ENCODE results near the gene VIPR2.

The VIPR2 gene

DNA sequence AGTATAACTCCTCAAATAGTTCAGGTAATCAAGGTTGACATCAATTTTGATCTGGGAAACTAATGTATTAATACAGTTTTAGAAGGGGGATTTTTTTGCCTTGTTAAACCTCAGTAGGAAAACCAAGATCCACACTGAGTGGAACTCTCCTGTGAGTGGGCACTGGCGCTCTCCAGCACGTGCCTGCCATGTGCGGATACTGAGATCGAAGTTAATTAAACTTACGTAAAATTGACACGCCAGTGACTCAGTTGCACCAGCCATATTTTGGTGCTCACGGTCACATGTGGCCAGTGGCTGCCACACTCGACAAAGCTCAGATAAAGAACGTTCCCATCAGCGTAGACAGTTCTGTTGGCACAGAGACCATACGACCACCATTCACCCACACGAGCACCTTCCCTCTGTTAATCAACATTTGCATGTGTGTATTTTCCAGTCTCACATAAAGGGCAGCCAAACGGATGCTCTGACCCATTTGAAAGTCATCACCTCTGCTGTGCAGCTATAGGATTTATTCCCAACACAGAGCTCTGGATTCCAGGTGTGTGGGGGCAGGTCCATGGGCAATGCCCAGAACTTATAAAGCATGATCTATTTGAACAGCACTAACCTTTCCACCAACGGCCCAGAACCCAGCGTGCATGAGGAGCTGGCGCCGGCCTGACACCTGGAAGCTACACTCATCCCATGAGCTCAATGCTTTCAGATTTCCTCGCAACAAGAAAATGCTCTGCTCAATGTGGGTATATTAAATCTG, 77.7 kb downstream of the VIPR2 start:
- no peak for DNase-seq (ENCODE audit: low read depth)

- DNase-seq (ENCODE audit: low read depth) = no peak
These were observed 78.7 kb downstream of the VIPR2 start for GRCh38 chr7:159065852-159066480.

DNA sequence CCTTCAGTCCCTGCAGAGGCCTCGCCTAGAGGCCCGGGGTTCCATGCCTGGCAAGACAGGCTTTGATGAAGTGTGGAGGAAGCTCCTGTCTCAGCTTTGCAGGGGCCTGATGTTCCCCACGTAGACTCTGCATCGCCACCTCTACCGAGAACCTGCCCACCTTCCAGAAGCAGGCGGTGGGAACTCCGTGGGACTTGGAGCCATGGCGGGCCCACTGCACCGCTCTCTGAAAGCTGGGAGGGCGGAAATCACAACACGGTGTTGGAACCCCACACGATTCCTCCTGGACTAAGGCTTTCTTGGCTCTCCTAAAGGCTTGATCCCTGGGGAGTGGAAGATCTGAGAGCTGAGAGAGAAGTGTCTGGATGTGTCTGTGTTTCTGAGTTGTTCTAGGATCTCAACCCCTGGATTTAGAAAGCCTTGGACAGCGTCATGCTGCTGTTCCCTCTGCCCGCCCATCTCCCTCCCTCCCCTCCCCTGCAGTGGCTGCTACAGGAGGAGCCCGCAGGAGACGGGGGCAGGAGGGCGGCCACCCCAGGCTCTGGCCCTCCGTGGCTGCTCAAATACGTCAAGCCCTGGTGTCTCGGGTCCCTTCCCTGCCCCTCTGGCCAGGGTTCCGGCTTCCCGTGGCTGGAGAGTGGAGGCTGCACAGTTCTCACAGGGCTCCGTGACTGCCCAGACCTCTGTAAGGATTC, 79.7 kb downstream of the VIPR2 start:
- no peak for DNase-seq (ENCODE audit: low read depth)

DNA sequence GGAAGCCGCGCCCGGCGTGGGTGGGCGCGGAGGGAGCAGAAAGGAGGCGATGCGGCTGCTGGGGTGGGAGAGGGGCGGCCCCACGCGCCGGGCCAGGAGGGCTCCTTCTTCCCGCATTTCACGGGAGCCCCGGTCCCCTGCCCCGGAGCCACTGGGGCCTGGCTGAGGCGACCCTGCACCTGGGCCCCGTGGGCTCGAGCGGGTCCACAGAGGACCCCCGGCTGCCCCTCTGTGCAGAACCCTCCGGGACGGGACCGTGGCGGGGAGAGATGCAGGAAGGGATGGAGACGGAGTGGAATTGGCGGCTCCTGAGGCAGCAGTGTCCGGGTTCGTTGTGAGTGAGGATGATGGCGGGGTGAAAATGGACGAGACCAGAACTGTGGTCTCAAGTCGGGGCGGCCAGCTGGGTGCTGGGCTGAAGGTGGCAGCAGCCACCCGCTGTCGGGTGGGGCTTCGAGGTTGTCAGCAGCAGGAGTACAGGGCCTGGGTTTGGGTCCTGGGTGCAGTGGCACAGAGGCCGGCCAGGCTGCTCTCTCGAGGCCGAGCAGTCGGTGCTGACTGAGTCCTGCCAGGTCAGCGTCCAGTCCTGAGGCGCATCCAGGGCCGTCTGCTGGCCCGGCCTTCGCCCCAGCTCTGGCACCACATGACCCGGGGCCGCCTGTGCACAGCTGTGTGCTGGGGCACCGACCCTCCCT, 80.4 kb downstream of the VIPR2 start:
- no peak for DNase-seq (ENCODE audit: low read depth)

DNA sequence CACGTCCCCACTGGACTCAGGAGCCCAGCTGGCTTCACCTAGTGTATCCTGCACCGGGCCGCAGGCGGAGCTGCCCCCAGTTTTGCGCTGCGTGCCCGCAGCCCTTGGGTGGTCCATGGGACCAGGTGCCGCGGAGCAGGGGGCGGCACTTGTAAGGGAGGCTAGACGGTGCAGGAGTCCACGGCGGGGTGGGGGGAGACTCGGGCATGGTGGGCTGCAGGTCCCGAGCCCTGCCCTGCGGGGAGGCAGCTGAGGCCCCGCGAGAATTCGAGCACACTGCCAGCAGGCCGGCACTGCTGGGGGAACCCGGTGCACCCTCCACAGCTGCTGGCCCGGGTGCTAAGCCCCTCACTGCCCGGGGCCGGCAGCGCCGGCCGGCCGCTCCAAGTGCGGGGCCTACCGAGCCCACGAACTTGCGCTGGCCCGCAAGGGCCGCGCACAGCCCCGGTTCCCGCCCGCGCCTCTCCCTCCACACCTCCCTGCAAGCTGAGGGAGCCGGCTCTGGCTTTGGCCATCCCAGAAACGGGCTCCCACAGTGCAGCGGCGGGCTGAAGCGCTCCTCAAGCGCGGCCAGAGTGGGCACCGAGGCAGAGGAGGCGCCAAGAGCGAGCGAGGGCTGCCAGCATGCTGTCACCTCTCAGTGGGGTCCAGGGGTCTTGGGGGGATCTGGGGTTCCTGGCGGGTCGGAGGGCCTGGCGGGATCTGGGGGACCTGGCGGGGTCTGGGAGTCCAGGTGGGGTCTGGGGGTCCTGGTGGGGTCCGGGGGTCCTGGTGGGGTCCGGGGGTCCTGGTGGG, 81.4 kb downstream of the VIPR2 start:
- DNase-seq (ENCODE audit: low read depth) = no peak

GRCh38 chr7:159062569-159062968, 82.1 kb downstream of the VIPR2 start:
- no peak for DNase-seq (ENCODE audit: low read depth)

DNA sequence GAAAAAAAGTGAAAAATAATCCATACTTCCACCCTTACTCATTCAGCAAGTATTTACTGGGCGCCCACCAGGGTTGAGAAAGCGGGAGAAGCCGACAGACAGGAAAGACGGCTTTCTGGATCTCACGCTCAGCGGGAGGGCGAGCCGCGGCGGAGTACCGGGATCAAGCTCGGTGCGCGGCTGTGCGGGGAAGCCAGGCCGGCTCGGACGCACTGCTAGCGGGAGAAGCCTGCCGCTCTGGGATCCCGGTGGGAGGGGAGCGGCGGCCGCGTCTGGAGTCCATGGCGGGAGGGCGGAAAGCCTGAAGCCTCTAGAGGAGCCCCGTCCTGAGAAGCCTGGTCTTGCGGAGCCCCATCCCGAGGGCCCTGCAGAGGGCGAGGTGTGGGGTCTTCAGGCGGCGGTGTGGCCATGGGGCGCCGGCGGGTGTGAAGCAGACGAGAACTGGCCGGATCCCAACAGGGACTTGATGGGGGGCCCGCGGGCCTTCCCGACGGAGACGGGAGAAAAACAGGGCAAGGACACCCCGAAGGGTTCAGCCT, 82.9 kb downstream of the VIPR2 start:
- DNase-seq (ENCODE audit: low read depth) = no peak

DNA sequence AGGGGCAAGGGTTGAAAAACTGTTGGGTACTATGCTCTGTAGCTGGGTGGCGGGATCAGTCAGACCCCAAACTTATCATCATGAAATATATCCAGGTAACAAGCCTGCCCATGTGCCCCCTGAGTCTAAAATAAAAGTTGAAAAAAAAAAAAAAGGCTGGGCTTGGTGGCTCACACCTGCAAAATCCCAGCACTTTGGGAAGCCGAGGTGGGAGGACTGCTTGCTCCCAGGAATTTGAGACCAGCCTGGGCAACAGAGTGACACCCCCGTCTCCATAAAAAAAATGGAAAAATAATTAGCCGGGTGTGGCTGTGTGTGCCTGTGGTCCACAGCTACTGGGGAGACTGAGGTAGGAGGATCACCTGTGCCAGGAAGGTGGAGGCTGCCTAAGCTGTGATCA, 83.5 kb downstream of the VIPR2 start:
- DNase-seq (ENCODE audit: low read depth) = no peak

DNA sequence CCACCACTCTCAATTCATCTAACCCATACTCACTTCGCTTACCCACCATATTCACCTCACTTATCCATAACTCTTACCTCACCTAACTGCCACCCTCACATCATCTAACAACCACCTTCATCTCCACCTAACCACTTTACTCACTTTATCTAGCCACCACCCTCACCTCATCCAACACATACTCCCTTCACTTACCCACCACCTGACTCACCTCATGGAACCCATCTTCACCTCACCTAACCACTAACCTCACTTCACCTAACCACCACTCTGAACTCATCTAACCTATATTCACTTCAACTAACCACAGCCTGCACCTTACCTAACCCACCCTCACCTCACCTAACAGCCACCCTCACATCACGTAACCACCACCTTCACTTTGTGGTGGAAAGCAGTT, 84.2 kb downstream of the VIPR2 start:
- DNase-seq (ENCODE audit: low read depth) = no peak

DNA sequence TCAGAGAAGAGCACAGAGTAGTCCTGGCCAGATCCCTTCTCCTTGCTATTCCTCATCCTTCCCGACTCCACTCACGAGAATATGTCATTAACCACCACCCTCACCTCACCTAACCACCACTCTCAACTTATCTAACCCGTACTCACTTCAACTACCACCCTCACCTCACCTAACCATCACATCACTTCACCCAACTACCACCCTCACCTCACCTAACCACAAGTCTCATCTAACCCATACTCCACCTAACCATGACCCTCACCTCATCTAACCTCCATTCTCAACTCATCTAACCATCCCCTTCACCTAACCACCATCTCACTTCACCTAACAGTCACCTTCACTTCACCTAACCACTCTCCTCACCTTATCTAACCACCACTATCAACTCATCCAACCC, 85.0 kb downstream of the VIPR2 start:
- no peak for DNase-seq (ENCODE audit: low read depth)

- DNase-seq (ENCODE audit: low read depth) = no peak
These were observed 87.0 kb downstream of the VIPR2 start for GRCh38 chr7:159057647-159058046.

- DNase-seq (ENCODE audit: low read depth) = no peak
These were observed 87.9 kb downstream of the VIPR2 start for GRCh38 chr7:159056737-159057136.

GRCh38 chr7:159051916-159052315, 92.8 kb downstream of the VIPR2 start:
- DNase-seq (ENCODE audit: low read depth) = no peak

GRCh38 chr7:159050704-159051103, 94.0 kb downstream of the VIPR2 start:
- no peak for DNase-seq (ENCODE audit: low read depth)

DNA sequence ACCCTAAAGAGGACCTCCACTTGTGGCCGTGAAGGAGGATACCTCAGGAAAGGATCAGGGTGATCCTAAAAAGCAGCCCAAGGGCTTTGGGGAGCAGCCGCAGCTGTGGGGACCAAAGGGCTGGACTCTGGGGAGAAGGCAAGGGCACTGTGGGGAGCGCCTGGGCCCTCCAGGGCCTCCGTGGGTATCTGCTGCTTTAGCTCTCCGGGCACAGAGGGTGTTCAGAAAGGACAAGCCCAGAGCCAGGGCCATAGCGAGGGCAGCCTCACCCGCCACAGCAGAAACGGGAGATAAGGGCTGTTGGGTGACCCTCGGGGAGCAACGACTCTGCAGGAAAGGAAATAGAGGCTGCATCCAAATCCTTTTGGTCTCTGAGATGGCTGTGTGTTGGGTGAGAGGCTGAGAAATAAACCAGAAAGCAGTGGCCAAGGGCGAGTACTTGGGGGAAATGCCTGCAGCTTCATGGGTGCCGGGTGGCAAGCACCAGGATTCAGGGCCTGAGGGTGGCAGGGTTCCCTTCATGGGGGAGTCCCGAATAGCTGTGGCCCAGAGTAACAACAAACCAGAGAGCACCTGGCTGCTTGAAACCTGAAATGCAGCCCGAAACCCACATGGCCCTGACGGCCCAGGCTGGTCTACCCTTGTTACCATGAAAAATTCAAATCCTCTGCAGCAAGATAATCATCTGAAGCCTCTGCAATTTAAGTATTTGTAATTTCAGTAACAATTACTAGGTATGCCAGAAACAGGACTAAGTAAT, 95.2 kb downstream of the VIPR2 start:
- no peak for DNase-seq (ENCODE audit: low read depth)

DNA sequence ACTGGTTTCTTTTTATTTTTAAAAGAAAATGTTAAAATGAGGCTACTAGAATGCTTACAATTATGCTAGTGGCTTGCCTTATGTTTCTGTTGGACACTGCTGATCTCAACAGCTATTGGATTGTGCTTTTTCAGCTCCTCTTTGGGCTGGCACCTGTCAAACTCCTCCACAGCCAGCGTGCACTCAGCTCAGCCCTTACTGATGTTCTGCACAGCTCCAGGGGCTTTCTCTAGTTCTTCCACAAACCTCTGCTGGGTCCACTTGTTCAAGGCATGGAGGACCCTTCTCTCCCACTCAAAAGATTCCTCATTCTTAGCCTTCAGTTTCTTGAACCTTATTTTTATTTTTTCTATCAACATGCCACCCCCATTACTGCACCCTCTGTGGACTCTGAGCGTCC, 96.0 kb downstream of the VIPR2 start:
- DNase-seq (ENCODE audit: low read depth) = no peak

- no peak for DNase-seq (ENCODE audit: low read depth)
These were observed 97.1 kb downstream of the VIPR2 start for GRCh38 chr7:159047536-159047935.

- no peak for DNase-seq (ENCODE audit: low read depth)
These were observed 98.4 kb downstream of the VIPR2 start for GRCh38 chr7:159046300-159046699.

- DNase-seq (ENCODE audit: low read depth) = no peak
These were observed 98.8 kb downstream of the VIPR2 start for GRCh38 chr7:159045839-159046238.

- DNase-seq (ENCODE audit: low read depth) = no peak
These were observed 102.0 kb downstream of the VIPR2 start for GRCh38 chr7:159042581-159043101.

DNA sequence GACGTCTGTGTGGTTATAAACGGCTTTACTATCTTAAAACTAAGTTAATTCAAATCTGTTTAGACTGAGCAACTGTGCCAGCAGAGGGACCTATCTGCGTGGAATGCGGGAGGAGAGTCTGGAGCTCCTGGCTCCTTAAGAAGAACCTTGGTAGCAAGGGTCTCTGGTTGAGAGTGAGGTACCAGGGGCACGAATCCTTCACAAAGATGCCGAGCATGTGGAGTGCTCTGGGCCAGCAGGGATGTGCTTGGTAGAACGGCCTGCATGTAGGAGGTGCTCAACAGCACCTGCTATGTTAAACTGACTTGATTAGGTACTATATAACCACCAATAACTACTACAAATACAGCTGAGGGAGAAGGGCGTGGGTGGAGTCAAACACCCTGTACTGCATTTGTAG, 102.6 kb downstream of the VIPR2 start:
- DNase-seq (ENCODE audit: low read depth) = no peak
